Prostate gland (tissue), 2 donors: Measurements from ENCODE around the gene C1orf21.

Experiments used
- CTCF ChIP-seq, 4 experiments: fragments of 200-600 bp in 2 of 4; fragments of 450-650 bp in 2 of 4; sonication (generic) in 2 of 4; IDR thresholded peaks; 1 replicate in 3 of 4; 2 replicates in 1 of 4; pipeline ENCODE4 v1.5.1; 2016 to 2019; ENCODE audit warnings: antibody characterized with exemption in 4 of 4, mild to moderate bottlenecking in 2 of 4, moderate library complexity in 2 of 4
- POLR2A ChIP-seq: fragments of 450-650 bp; IDR thresholded peaks from one replicate; pipeline ENCODE4 v1.6.1; 2016; ENCODE audit warnings: antibody characterized with exemption, mild to moderate bottlenecking

DNA sequence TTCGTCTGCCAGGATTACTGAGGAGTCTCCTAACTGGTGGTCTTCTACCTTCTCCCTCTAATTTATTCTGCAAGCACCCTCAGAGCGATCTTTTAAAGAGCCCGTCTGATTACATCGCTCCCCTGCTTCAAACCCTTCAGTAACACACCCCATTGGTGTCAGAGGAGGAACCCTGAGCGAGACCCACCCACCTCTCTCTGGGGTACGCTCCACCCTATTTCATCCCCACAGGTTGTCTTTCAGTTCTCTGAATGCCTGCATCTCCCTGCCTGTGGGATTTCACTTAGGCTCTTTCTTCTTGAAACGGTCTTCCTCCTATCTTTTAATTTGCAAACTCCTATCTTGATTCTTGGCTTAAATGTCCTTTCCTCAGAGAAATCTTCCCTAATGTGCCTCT, 39.4 kb downstream of the C1orf21 start:
- no peak for TF ChIP-seq CTCF (IDR thresholded peaks at IDR 0.05)
- TF ChIP-seq POLR2A = no peak
